NK-92 (cell line): ENCODE data around the gene ASCC1.

Experiments used
- DNase-seq: peaks from one replicate; lab custom pipeline; 2025; ENCODE audit not compliant: unreplicated experiment; lab: John Stamatoyannopoulos, UW

ASCC1 gene

GRCh38 chr10:72215611-72216549 lies at the start of gene ASCC1, which contains the start of gene ANAPC16:
Gene ASCC1 (minus strand): TSS chr10:72216276. CDS start chr10:72213298, 2,978 bp downstream.
Gene ANAPC16 (plus strand): TSS chr10:72216012. CDS start chr10:72223915, 7,903 bp downstream.
- DNase-seq, result peak; percentile 49

GRCh38 chr10:72265508-72265907 lies 49.4 kb upstream of the ASCC1 start:
- no peak for DNase-seq

GRCh38 chr10:72264536-72264935 lies 48.5 kb upstream of the ASCC1 start:
- no peak for DNase-seq

GRCh38 chr10:72263613-72264241 lies 47.7 kb upstream of the ASCC1 start:
- no peak for DNase-seq

GRCh38 chr10:72261784-72262404 lies 45.8 kb upstream of the ASCC1 start:
- DNase-seq, result no peak

GRCh38 chr10:72260976-72261783 lies 45.1 kb upstream of the ASCC1 start:
- no peak for DNase-seq

GRCh38 chr10:72260239-72260975 lies 44.3 kb upstream of the ASCC1 start:
- no peak for DNase-seq

GRCh38 chr10:72259491-72260238 lies 43.6 kb upstream of the ASCC1 start:
- no peak for DNase-seq

GRCh38 chr10:72258617-72259016 lies 42.5 kb upstream of the ASCC1 start:
- no peak for DNase-seq

GRCh38 chr10:72257051-72257892 lies 41.2 kb upstream of the ASCC1 start:
- no peak for DNase-seq

GRCh38 chr10:72255977-72256729 lies 40.1 kb upstream of the ASCC1 start:
- DNase-seq, result no peak

GRCh38 chr10:72254813-72255568 lies 38.9 kb upstream of the ASCC1 start:
- DNase-seq, result no peak

- no peak for DNase-seq
These were observed 37.5 kb upstream of the ASCC1 start for GRCh38 chr10:72253578-72253977.

GRCh38 chr10:72252972-72253371 lies 36.9 kb upstream of the ASCC1 start:
- DNase-seq, result no peak

- DNase-seq, result no peak
These were observed 35.6 kb upstream of the ASCC1 start for GRCh38 chr10:72251635-72252034.

- DNase-seq, result no peak
These were observed 34.6 kb upstream of the ASCC1 start for GRCh38 chr10:72250666-72251065.
